ENCODE results near the gene INTS11.
A peak's percentile ranks its signal among the peaks of the same experiment; 100 is the strongest.

The INTS11 gene

DNA sequence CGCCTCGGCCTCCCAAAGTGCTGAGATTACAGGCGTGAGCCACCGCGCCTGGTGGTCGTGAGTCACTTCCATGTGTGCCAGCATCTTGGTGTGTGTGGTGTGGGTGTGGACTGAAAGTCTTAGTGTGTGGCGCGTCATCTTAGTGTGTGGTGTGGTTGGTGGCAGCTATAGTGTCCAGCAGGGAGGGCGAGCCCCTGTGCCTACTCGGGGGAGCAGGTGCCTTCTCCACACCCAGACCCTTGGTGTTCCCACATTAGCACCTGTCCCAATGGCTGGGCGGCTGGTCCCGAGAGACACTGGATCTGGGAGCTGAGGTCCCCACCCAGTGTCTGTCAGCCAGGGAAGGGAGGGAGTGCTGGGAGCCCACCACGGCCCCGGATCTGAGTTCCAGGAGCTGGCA, 41.5 kb downstream of the INTS11 start:
- DNase-seq: no peak

DNA sequence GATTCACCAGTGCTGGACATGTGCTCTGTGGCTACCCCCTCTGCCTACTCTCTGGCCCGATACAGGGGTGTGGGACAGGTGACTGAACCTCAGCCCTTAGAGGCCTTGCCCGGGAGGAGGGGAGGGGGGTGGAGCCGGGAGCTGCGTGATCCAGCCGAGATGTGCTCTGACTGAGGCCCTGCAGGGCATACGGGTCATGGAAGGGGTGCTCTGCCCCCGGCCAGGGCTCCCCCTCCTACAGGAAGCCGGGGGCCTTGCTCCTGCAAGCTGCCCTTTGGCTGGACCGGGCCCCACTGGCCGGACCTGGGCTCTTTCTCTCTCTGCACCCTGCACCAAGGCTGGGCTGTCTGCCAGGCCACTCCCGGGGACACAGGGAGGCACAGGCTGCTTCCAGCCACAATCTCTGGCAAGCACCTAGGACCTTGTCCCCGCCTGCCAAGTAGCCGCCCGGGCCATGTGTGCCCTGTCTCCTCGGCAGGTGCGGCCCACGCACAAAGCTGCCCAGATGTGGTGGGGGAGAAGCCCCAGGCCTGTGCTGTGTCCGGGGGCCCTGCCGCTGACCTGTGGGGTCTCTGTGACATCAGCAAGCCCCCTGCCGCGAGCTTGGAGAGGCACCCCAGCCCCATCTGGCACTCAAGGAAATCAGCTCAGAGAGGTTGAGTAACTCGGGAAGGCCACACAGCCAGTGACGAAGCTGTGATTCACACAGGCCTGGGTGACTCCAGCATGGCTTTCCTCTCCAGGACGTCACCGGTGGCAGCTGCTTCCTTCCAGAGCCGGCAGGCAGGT, 42.7 kb downstream of the INTS11 start:
- DNase-seq: no peak

DNA sequence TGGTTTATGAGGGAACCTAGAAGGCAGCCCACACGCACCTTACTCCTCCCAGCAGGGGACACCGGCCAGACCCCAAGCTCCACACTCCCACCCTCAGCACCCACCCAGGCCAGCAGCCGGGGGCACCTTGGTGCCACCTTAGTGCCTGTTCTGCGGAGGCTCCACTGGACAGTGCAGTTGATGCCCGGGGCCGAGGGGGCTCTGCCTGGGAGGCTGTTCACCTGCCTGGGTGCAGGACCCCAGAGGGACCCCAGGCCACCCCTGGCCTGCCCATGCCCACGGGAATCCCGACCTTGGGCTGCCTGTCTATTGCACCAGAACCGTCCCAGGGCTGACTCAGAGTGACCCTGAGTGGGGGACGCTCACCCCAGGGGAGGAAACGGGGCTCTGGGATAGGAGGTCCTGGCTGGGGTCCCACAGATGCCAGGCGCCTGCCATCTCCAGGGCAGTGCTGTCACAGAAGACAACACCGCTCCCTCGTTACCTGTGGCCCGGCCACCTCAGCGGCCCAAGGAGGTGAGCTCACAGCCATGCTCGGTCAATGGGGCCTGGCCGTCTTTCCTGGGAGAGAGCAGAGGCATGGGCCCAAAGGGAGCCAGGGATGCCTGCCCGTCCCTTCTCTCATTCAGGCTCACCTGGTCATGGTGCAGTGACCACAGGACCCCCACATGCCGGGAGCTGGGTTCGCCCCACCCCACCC, 43.5 kb downstream of the INTS11 start:
- no peak for DNase-seq

DNA sequence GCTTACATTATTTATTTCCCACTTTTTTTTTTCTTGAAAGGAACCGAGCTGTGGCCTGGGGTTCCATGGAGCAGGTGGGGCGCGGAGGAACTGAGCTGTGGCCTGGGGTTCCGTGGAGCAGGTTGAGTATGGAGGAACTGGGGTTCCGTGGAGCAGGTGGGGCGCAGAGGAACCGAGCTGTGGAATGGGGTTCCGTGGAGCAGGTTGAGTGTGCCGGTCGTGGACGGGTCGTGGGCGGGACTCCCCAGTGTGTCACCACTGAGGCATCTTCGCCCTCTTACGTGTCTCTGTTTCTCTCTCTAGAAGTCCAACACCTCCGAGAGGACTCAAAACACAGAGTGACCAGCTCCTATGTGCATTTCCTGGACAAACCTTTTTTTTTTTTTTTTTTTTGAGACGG, 45.4 kb downstream of the INTS11 start:
- DNase-seq: no peak

DNA sequence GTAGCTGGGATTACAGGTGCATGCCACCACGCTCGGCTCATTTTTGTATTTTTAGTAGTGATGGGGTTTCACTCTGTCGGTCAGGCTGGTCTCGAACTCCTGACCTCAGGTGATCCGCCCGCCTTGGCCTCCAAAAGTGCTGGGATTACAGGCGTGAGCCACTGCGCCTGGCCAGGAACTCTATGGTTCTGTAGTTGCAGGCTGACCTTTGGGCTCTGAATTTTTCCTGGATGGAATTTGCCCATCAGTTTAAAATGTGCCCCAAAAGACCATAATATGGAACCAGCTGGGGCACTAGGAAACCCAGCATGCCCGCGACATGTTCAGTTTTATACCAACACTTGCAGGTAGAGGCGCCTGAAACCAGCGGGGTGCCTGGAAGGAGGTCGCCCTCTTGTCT, 45.8 kb downstream of the INTS11 start:
- no peak for DNase-seq

DNA sequence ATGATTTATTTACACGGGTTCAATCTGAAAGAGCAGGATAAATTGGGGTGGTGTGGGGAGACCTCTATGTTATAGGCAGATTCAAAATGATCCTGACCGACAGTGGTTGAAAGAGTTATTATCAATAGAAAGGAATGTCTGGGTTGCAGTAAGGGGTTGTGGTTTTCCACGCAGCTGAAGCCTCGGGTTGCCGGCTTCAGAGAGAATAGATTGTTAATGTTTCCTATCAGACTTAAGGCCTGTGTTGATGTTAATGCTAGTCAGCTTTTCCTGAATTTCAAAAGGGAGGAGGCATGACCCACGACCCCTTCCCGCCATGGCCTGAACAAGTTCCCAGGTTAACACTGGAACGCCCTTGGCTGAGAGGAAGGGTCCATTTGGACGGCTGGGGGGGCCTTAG, 48.6 kb downstream of the INTS11 start:
- no peak for DNase-seq

DNA sequence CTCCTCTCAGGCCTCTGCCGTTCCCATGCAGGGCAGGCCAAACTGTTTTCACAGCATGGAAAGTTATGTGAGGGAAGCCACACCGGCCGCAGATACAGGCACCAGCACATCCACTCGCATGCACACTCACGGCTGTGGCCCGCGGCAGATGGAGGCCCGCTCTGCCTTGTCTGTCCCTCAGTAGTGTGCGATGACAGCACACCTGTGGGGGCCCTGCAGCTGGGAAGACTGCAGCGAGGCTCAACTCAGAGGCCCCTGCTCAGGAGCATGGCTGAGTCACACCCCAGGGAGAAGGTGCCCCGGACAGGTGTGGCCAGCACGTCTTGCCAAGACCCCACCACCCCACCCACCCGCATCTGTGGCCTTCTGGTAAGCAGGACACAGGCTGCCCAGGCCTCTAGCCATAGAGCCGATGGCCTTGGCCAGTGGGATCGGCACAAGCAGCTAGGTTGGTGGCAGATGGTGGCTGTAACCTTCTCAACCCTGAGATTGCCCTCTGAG, 49.5 kb downstream of the INTS11 start:
- no peak for DNase-seq

DNA sequence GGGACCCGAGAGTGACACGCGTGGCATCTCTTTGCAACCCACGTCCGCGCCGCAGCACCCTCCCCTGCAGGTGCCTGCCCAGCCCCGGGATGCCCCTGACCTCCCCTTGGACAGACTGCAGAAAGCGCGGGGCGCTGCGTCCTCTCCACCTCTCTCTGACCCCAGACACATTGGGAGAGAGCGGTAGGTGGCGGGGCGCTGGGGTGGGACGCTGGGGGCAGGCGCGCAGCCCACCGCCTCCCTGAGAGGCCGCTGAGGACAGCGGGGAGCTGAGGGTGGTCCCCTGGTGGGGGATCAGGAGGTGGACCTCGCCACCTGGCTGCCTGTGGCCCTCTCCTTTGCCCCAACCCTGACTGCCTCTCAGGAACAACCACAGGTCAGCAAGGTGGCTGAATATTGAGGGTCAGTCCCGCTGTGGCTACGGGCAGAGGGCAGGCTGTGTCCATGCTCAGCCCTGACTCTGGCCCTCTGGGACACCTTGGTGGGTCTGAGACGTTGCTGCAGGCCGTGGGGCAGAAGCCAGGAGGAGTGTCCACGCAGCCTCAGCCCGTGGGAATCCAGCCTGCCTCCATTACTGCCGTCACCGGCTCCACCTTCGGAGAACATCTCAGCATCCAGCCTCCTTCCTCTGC, 50.0 kb downstream of the INTS11 start:
- no peak for DNase-seq

DNA sequence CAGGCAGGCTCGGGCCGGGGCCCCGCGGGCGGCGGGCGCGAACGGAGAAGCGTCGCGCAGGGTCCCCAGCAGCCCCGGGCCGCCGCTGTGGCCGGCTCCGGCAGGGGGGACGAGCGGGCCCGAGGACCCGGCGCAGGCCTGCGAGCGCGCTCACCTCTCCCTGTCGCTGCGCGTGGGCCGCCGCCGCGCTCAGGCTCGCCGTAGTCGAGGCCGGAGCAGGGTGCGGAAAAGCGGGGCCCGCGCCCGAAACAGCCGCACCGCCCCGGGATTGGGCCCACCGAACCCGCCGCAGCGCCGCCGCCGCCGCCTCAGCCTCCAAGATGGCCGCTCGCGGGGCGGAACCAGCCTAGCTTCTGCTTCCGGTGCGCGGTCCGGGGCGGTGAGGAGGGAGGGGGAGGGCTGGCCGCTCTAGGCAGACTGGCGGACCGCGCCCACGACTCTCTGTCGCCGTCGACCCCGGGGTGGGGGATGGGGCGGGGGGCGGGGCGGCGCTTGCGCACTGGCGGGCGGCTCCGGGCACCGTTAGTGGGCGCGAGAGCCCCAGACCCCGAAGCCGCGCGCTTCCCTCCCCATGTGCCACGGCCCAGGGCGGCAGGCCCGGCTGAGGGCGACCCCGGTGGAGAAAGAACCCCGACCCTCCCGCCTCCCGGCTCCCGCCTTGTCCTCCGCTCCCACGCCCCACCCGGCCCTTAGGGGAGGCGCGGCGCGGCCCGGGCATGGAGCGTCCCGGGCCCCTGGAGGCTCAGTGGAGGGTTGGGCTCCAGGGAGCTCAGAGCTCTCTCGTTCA, 50.8 kb downstream of the INTS11 start, which contains the start of gene UBE2J2:
UBE2J2 (minus strand) TSS at position 343 of the 787 bp plus-strand sequence. CDS start 5,862 bp downstream, outside the sequence.
- peak; percentile 96 for DNase-seq

DNA sequence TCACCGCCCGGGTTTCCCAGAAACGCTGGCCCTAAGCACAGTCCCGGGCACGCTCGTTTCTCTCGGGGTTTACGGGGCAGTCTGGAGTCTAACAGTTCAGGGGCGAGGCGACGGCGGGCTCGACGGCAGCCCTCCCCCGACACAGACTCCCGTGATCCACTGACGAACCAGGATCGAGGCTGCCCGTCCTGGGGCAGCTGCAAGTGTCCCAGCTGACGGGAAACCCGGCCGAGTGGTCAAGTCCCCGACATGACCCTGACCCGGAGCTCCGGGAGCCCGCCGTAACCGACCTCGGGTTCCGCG, 51.3 kb downstream of the INTS11 start:
- DNase-seq: no peak

DNA sequence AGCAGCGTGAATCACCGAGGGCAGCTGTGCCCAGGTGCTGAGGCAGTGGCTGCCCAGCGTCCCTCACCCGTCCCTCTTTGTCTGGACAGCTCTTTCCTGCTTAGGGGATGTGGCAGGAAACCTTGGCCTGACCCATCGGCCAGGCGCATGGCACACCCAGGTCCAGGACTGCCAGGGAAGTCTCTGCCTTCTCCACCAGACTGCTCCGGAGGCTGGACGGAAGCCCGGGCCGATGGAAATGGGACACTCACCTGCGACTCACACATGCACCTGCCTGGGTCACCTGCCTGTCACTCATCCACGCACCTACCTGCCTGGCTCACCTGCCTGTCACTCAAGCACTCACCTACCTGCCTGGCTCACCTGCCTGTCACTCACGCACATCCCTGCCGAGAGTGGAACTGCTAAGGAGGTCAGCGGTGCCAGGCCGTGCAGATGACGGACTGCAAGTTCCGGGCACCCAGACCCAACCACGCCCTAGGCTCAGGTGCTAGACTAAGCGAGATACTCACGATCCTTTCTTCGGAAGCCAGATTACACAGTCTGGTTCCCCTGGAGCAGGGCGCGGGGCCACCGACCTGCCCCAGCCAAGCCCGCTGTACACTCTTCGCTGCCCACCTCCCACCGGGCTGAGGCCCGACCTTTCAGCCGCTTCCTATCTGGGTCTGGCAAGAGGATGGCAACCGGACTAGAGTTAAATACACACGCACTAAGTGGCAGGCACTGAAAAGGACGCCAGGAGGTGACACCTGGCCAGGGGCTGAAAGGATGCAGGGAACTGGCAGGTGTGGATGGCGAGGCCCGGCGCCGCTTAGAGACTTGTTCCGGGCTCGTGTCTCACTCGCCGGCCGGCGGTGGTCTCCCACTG, 51.9 kb downstream of the INTS11 start:
- no peak for DNase-seq

DNA sequence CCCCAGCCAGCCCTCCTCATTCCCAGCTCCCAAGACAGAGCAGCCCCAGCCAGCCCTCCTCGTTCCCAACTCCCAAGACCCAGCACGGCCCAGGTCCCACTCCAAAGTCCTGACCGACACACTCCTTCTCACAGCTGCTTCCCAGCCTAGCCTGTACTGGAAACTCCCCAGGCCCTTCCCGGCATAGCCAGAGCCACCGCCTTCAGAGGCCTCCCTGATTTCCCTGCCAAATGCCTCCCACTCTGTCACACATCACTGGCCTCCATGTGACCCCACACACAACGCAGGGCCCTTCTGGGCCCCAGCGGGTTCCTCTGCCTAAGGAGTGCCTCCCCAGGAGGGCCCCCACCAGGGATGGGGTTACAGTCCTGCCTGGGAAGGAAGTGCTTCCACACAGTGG, 53.6 kb downstream of the INTS11 start:
- DNase-seq: no peak

DNA sequence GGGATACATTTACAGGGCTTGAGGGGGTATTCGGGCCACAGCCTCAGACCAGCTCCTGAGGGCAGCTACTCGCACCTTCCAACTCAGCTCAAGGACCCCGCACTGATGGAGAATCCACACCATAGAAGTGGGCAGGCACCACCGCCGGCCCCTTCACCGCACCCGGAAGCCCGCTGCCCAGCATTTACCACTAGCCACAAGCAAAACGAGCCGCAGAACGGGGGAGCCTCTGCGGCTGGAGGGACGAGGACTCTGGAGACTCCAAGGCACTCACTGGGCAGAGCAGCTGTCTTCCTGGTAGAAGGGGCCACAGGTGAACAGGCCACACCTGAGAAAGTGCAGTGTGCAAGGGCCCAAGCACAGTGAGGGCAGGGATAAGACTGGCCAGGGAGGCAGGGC, 56.2 kb downstream of the INTS11 start:
- DNase-seq: no peak

DNA sequence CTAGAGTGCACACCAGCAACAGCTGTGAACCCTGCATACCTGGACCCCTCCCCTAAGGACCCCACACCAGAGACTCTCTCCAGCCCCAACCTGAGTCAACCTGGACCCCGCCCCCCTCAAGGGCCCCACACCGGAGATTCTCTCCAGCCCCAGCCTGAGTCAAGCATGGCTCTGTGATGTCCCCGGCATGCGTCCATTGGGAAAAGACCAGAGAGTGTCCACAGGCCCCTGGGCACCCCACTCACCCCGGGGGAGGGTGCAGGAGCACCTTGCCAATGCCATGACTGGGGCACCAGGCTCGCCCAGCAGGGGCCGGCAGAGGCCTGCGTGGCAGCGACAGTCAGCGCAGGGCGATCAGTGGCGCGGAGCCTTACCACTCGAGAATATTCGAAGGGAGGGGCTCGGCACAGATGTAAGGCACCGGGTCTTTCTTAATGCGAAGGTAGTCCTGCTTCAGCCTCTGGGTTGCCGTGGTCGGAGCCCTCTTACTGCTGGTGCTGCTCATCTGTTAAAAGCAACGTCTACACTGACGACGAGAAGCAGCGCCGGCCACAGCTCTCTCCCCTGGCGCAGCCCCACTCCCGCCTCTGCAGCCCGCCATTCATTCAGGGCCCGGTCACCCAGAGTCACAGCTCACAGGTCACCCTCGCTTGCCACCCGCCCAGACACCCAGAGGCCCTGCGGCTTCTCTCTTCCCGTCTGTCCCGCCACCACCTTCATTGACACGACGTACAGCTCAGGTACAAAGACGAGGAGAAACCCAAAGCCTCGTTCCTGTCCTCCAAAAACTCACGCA, 56.8 kb downstream of the INTS11 start:
- no peak for DNase-seq

DNA sequence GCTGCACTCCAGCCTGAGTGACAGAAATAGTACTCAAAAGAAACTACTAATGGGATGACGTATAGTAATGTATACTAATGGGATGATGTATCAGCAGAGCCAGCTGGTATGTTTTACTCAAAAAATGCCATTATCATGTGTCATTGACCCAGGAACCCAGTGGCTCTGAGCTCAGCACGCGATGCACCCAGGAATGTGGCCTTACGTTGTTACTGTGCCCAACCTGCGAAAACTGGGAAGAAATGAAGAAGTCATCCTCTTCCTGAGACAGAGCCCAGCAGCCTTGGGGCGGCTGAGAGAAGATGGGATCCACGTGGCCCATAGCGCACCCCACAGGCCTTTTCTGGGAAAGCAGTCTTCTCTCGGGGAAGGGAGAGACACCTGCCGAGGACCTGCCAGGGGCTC, 59.6 kb downstream of the INTS11 start:
- no peak for DNase-seq

DNA sequence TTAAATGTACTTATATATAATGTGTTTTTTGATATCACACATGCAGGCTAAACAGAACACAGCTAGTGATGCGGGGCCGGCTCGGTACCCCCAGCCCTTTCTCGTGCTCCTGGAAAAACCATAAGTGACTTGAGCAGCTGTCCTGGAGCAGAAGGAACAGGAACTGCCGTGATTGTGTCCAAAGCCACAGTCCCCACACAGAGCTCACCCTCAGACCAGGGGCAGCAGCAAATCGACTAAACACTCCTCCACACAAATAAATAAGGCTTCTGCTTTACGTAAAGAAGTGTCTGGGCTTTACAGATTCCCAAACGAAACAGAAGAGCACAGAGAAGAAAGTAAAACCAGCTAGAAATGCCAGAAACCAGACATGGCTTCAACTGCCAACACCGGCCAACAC, 60.4 kb downstream of the INTS11 start:
- no peak for DNase-seq

DNA sequence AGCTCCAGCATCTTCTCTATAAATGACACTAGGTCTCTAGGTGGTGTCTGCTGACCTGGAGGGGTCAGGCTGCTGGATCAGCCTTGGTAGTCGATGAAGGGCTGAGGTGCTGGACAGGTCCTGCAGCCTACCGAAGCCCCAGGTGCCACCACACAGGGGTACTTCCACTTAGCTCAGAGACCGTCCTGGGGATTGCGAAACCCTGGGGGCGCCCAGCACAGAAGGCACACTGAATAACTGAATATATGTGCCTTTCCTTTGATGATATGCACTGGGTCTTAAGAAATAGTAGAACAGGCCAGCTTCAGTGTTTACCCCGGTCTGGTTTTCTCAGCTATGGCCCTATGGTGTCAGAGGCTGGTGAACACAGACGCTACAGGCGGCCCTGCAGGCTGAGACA, 61.7 kb downstream of the INTS11 start:
- no peak for DNase-seq

DNA sequence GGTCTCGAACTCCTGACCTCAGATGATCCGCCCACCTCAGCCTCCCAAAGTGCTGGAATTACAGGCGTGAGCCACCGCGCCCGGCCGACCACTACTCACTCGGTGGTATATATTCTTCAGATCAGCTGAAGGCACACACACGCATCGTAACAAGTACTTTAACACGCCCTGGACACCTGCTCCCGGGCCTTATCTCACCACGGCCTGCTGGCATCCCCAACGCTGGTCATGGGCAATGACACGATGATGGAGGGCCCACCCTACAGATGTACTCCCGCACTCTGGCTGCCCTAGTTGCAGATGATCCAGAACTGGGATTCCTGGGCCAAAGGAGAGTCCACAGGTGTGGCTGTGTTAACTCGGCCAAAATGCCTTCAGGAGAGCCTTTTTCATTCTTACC, 62.4 kb downstream of the INTS11 start:
- DNase-seq: no peak

All from right hindlimb (tissue), 1 donor.